HEK293 (cell line): Measurements from ENCODE around the gene ANKEF1.

Experiments
- CTCF ChIA-PET: fragments of 350-600 bp; formaldehyde crosslinking; extraction: SDS; loops from one replicate; lab custom pipeline; 2021; ENCODE audit warnings: antibody characterized with exemption; lab: Yijun Ruan, JAX
- POLR2A ChIA-PET: fragments of 300-600 bp; formaldehyde crosslinking; extraction: SDS; loops from one replicate; lab custom pipeline; 2020; ENCODE audit warnings: antibody characterized with exemption, inconsistent platforms; lab: Yijun Ruan, JAX
- H3K27ac ChIP-seq: fragments of 200-500 bp; sonication (Bioruptor generic); 2 replicates; pipeline ENCODE4 v1.5.1; 2014; ENCODE audit warnings: low read depth, low read length, control low read depth, inconsistent platforms; ENCODE audit errors: extremely low read depth
- H3K36me3 ChIP-seq, 2 experiments: fragments of 200-500 bp in 1 of 2; sonication (Bioruptor generic) in 1 of 2; 1 replicate in 1 of 2; 2 replicates in 1 of 2; pipeline ENCODE4 v1.5.1; 2014 to 2017; ENCODE audit warnings: inconsistent platforms in 2 of 2, low read length in 2 of 2; ENCODE audit not compliant: control insufficient read depth in 2 of 2, insufficient read depth in 1 of 2
- H3K4me1 ChIP-seq: fragments of 200-500 bp; sonication (Bioruptor generic); 2 replicates; pipeline ENCODE4 v1.5.1; 2014; ENCODE audit warnings: mild to moderate bottlenecking, low read length, inconsistent platforms; ENCODE audit not compliant: control insufficient read depth, insufficient read depth
- H3K4me3 ChIP-seq: 2 replicates; pipeline ENCODE4 v1.5.1; 2011; ENCODE audit warnings: low read depth, mild to moderate bottlenecking, control low read depth, low read length, moderate library complexity
- H3K9me3 ChIP-seq: fragments of 200-500 bp; sonication (Bioruptor generic); 2 replicates; pipeline ENCODE4 v1.5.1; 2014; ENCODE audit warnings: low read depth, low read length, inconsistent platforms; ENCODE audit not compliant: control insufficient read depth, insufficient read depth
- HOXC10 ChIP-seq: sonication (generic); formaldehyde crosslinking; IDR thresholded peaks from 2 replicates; pipeline ENCODE4 v1.8.1; 2023; ENCODE audit warnings: mild to moderate bottlenecking, missing genetic modification reagents
- HOXD13 ChIP-seq: sonication (generic); formaldehyde crosslinking; IDR thresholded peaks from 2 replicates; pipeline ENCODE4 v1.8.0; 2022; ENCODE audit warnings: missing genetic modification reagents, borderline replicate concordance
- OSR2 ChIP-seq: fragments of 450-650 bp; formaldehyde crosslinking; IDR thresholded peaks from 2 replicates; pipeline ENCODE4 v1.5.1; 2016; ENCODE audit warnings: missing biosample characterization, missing genetic modification characterization
- PRDM1 ChIP-seq: fragments of 450-650 bp; formaldehyde crosslinking; IDR thresholded peaks from 2 replicates; pipeline ENCODE4; 2016; ENCODE audit warnings: missing biosample characterization, missing genetic modification characterization
- ZBTB21 ChIP-seq: fragments of 450-650 bp; formaldehyde crosslinking; IDR thresholded peaks from 2 replicates; pipeline ENCODE4 v1.5.1; 2017; ENCODE audit warnings: missing biosample characterization, missing genetic modification characterization
- ZBTB7A ChIP-seq: fragments of 450-650 bp; formaldehyde crosslinking; IDR thresholded peaks from 2 replicates; pipeline ENCODE4 v1.5.1; 2016; ENCODE audit warnings: low read depth, missing biosample characterization, missing genetic modification characterization
- ZFHX2 ChIP-seq: fragments of 450-650 bp; formaldehyde crosslinking; conservative IDR thresholded peaks from 2 replicates; pipeline ENCODE4 v1.5.1; 2016; ENCODE audit warnings: missing biosample characterization, missing genetic modification characterization
- ZFP41 ChIP-seq: fragments of 450-650 bp; formaldehyde crosslinking; IDR thresholded peaks from 2 replicates; pipeline ENCODE4 v1.5.1; 2016; ENCODE audit warnings: missing biosample characterization, missing genetic modification characterization, borderline replicate concordance
- ZNF133 ChIP-seq: fragments of 450-650 bp; formaldehyde crosslinking; IDR thresholded peaks from 2 replicates; pipeline ENCODE4 v1.5.1; 2016; ENCODE audit warnings: missing biosample characterization, missing genetic modification characterization
- ZNF16 ChIP-seq: fragments of 450-650 bp; formaldehyde crosslinking; IDR thresholded peaks from 2 replicates; pipeline ENCODE4 v1.5.1; 2016; ENCODE audit warnings: low read depth, missing biosample characterization, missing genetic modification characterization
- ZNF202 ChIP-seq: fragments of 450-650 bp; formaldehyde crosslinking; IDR thresholded peaks from 2 replicates; pipeline ENCODE4 v1.5.1; 2016; ENCODE audit warnings: missing biosample characterization, missing genetic modification characterization, borderline replicate concordance
- ZNF223 ChIP-seq: fragments of 450-650 bp; formaldehyde crosslinking; IDR thresholded peaks from 2 replicates; pipeline ENCODE4 v1.5.1; 2016; ENCODE audit warnings: missing biosample characterization, missing genetic modification characterization
- ZNF239 ChIP-seq: fragments of 450-650 bp; formaldehyde crosslinking; IDR thresholded peaks from 2 replicates; pipeline ENCODE4 v1.5.1; 2016; ENCODE audit warnings: missing biosample characterization, missing genetic modification characterization
- ZNF292 ChIP-seq: fragments of 450-650 bp; formaldehyde crosslinking; IDR thresholded peaks from 2 replicates; pipeline ENCODE4 v1.5.1; 2016; ENCODE audit warnings: low read depth, missing biosample characterization, missing genetic modification characterization, borderline replicate concordance
- ZNF423 ChIP-seq: fragments of 450-650 bp; formaldehyde crosslinking; IDR thresholded peaks from 2 replicates; pipeline ENCODE4 v1.5.1; 2016; ENCODE audit warnings: missing biosample characterization, missing genetic modification characterization
- ZNF596 ChIP-seq: fragments of 450-650 bp; IDR thresholded peaks from 2 replicates; pipeline ENCODE4 v1.5.0; 2018; ENCODE audit warnings: missing biosample characterization, mild to moderate bottlenecking, missing genetic modification characterization, moderate library complexity
- ZNF629 ChIP-seq: fragments of 450-650 bp; formaldehyde crosslinking; IDR thresholded peaks from 2 replicates; pipeline ENCODE4 v1.5.1; 2017; ENCODE audit warnings: missing biosample characterization, missing genetic modification characterization
- ZNF701 ChIP-seq: fragments of 450-650 bp; formaldehyde crosslinking; IDR thresholded peaks from 2 replicates; pipeline ENCODE4 v1.5.1; 2016; ENCODE audit warnings: missing biosample characterization, missing genetic modification characterization
- ZNF792 ChIP-seq: fragments of 450-650 bp; formaldehyde crosslinking; IDR thresholded peaks from 2 replicates; pipeline ENCODE4 v1.5.1; 2016; ENCODE audit warnings: missing biosample characterization, missing genetic modification characterization
- ZSCAN16 ChIP-seq: fragments of 450-650 bp; formaldehyde crosslinking; IDR thresholded peaks from 2 replicates; pipeline ENCODE4 v1.5.1; 2016; ENCODE audit warnings: missing biosample characterization, missing genetic modification characterization
- ZSCAN23 ChIP-seq: fragments of 450-650 bp; formaldehyde crosslinking; IDR thresholded peaks from 2 replicates; pipeline ENCODE4 v1.5.1; 2016; ENCODE audit warnings: missing biosample characterization, missing genetic modification characterization
- TF ChIP-seq, protein P1 (sequence below): fragments of 450-650 bp; formaldehyde crosslinking; IDR thresholded peaks from 2 replicates; pipeline ENCODE4 v1.5.1; 2016; ENCODE audit warnings: missing biosample characterization, missing genetic modification characterization
- TF ChIP-seq, protein P2 (sequence below): fragments of 450-650 bp; formaldehyde crosslinking; IDR thresholded peaks from 2 replicates; pipeline ENCODE4 v1.5.1; 2016; ENCODE audit warnings: missing biosample characterization, missing genetic modification characterization

Gene ANKEF1

DNA sequence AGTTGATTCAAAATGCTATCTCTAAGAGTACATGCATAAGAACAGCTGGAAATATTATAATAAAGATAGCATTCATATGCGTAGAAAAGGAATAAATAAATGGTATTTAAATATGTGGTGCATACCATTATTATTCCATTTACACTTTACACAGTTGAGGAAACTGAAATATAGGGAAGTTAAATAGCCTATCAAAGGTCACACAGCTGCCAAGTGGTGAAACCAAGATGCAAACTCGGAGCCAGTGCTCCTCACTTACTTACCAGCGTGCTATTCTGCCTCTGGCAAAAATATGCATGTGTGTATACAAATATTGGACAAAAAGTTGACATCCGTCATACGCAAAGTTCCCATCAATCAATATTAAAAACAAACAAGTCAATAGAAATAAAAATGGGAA lies 22.3 kb upstream of the ANKEF1 start:
- no peaks in the 10 kb centered on the region for H3K36me3 ChIP-seq
- CTCF ChIA-PET = interaction anchor here (0.7 kb wide), 1 partner anchor 363 kb away, joined by 4 read pairs; no protein-coding TSS in a partner anchor
- POLR2A ChIA-PET = no interaction called here
- H3K27ac ChIP-seq = no peak overlapping the region
- H3K4me3 ChIP-seq = no peak overlapping the region
- H3K9me3 ChIP-seq = no peaks in the 10 kb centered on the region
- H3K4me1 ChIP-seq = no peaks in the 10 kb centered on the region
- TF ChIP-seq ZNF202 (tag by site-specific recombination) (no peak), HOXC10 (CRISPR knock-in tag) (no peak), ZNF792 (tag by site-specific recombination) (no peak), ZSCAN16 (tag by site-specific recombination) (no peak), ZSCAN23 (tag by site-specific recombination) (no peak), ZNF16 (no peak), HOXD13 (CRISPR knock-in tag) (no peak), ZNF701 (tag by site-specific recombination) (no peak), ZFHX2 (tag by site-specific recombination) (no peak), ZNF239 (no peak)
- TF ChIP-seq, protein P1, sequence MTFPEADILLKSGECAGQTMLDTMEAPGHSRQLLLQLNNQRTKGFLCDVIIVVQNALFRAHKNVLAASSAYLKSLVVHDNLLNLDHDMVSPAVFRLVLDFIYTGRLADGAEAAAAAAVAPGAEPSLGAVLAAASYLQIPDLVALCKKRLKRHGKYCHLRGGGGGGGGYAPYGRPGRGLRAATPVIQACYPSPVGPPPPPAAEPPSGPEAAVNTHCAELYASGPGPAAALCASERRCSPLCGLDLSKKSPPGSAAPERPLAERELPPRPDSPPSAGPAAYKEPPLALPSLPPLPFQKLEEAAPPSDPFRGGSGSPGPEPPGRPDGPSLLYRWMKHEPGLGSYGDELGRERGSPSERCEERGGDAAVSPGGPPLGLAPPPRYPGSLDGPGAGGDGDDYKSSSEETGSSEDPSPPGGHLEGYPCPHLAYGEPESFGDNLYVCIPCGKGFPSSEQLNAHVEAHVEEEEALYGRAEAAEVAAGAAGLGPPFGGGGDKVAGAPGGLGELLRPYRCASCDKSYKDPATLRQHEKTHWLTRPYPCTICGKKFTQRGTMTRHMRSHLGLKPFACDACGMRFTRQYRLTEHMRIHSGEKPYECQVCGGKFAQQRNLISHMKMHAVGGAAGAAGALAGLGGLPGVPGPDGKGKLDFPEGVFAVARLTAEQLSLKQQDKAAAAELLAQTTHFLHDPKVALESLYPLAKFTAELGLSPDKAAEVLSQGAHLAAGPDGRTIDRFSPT (tag by site-specific recombination) = no peak

DNA sequence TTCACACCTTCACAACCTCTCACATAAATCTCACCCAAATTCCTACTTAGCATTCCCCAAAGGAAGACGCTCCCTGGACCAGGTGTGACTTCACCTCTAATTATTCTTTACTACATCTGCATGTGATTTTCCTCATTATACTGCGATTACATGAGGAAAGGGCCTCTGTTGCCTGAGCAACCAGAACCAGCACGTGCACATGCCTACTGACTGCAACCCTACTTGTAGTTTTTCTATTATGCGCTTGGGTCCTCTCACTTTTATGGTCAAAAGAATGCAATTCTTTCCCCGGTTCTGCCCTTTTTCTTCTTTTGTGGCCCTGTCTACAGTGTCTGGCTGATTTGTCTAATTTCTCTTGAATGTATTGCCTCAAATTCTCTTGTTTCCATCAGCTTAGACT lies 20.4 kb upstream of the ANKEF1 start:
- TF ChIP-seq ZBTB21 (tag by site-specific recombination) = no peak
- ChIA-PET POLR2A (no interaction called here), CTCF (no interaction called here)
- no peaks in the 10 kb centered on the region for H3K4me1 ChIP-seq
- H3K36me3 ChIP-seq = no peaks in the 10 kb centered on the region
- no peaks in the 10 kb centered on the region for H3K9me3 ChIP-seq
- no peak overlapping the region for H3K27ac ChIP-seq
- H3K4me3 ChIP-seq = no peak overlapping the region

DNA sequence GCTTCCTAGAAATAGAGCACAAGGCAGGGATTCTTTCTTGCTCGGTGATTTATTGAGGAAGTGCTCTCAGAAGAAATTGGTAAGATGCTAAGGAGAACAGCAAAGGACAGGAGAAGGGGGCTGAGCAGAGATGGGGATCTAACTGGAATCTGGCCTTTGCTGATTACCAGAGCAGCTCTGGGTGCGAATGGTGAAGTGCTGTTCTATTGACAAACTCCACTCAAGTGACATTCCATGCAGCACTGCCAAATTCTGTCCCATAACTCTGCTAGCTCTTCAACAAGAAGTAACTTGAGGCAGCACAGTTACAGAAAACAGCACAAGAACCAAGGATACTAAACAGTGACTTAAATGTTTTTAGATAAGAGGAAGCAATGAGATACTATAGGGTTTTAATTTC lies 13.8 kb upstream of the ANKEF1 start:
- ChIA-PET POLR2A (no interaction called here), CTCF (no interaction called here)
- H3K27ac ChIP-seq = no peak overlapping the region

DNA sequence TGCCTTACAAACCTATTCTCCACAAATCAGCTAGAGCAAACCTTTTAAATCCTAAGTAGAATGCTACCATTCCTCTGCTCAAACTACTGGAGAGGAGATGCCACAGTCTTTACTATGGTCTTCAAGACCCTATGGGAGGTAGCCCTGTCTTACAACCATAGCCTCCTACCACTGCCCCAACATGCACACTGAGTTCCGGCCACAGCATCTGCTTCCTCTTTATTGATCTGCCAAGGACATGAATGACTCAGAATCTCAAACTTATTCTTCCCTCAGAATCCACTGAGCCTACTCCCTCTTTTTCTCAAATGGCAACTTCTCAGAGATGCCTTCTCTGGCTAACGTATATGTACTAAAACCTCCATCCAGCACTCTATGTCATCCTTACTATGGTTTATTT lies 12.2 kb upstream of the ANKEF1 start:
- ChIA-PET CTCF (interaction anchor here (1.1 kb wide), 1 partner anchor 44 kb away, joined by 3 read pairs; no protein-coding TSS in a partner anchor), POLR2A (no interaction called here)
- TF ChIP-seq ZNF133 = no peak
- TF ChIP-seq OSR2 (tag by site-specific recombination) = no peak
- TF ChIP-seq, protein P2, sequence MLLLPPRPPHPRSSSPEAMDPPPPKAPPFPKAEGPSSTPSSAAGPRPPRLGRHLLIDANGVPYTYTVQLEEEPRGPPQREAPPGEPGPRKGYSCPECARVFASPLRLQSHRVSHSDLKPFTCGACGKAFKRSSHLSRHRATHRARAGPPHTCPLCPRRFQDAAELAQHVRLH = no peak
- TF ChIP-seq ZNF202 (tag by site-specific recombination) = no peak
- Histone ChIP-seq H3K4me1 (no peaks in the 10 kb centered on the region), H3K9me3 (no peaks in the 10 kb centered on the region), H3K4me3 (no peak overlapping the region), H3K36me3 (no peaks in the 10 kb centered on the region), H3K27ac (no peak overlapping the region)

More for the DNA sequence above, 13.8 kb upstream of the ANKEF1 start:
- no peaks in the 10 kb centered on the region for H3K4me1 ChIP-seq
- TF ChIP-seq ZNF596 (tag by site-specific recombination) (no peak), ZNF223 (tag by site-specific recombination) (no peak), ZNF629 (tag by site-specific recombination) (no peak), ZBTB7A (no peak), ZNF292 (tag by site-specific recombination) (no peak), ZFP41 (tag by site-specific recombination) (no peak), PRDM1 (tag by site-specific recombination) (no peak), ZNF423 (tag by site-specific recombination) (no peak)
- no peaks in the 10 kb centered on the region for H3K9me3 ChIP-seq
- no peak overlapping the region for H3K4me3 ChIP-seq
- no peaks in the 10 kb centered on the region for H3K36me3 ChIP-seq
